Stimulated activated CD4-positive, alpha-beta T cell treated with anti-CD3 and anti-CD28 coated beads, TNF-alpha, amount 100 ng/mL, for 24 hours (primary cell): ENCODE data around the gene KRTAP10-6.
"Not testable (repeated sequence)": the region's sequence is repeated elsewhere in the genome, so short reads cannot be mapped to it uniquely, and the experiment has no call there.

Experiments
- DNase-seq, 3 experiments: peaks; one replicate each; pipeline ENCODE4 v3.0.0-alpha.2; 2020; ENCODE audit warnings: low read depth in 3 of 3

The KRTAP10-6 gene

DNA sequence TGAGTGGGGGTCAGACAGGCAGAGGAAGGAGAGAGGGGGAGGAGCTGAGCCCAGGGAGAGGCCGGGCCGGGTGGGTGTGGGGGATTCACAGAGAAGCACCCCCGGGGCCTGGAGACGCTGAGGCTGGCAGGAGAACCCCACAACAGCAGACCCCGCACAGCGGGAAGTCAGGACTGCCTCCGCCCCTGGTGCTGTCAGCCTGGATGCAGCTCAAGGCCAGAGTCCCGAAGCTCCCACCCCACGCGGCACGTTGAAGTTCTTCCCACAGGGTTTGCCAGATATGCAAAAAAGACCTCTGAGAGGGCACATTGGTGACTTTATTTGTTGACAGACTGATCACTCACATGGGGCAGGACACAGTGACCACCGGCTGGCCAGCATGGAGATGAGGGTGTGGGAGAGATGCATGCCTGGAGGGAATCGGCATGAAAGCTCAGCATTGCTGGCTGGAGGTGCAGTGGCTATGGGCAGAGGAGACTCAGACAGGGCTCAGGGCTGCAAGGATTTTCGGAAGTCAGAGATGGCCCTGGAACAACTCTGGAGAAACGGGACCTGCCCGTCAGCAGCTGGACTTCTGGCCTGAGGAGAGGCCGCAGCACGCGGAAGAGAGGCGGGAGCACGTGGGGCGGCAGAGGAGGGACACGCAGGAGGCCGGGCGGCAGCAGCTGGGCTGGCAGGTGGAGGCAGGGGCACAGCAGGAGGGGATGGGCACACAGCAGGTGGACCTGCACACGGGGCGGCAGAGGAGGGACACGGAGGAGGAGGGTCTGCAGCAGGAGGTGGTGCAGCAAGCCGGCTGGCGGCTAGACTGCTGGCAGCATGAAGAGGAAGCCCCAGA, 34.6 kb downstream of the KRTAP10-6 start:
- no peak for DNase-seq

DNA sequence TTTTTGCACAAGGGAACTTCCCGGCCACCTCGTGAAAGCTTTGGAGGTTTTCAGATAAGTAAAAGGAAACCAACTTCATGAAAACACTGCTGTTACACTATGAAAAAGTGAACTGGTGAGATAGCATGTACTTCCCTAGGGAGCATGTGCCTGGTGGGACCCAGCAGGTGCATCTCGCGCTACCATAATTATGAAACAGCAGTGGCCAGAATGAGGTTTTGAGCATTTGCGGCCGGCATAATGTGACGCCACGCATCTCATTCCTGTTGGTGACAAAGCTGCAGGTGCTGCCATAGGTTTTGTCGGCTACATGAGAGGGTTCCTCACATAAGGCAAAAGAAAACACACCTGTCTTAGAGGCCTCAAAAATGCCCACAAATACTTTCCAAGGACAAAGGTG, 35.4 kb downstream of the KRTAP10-6 start:
- DNase-seq: no peak

DNA sequence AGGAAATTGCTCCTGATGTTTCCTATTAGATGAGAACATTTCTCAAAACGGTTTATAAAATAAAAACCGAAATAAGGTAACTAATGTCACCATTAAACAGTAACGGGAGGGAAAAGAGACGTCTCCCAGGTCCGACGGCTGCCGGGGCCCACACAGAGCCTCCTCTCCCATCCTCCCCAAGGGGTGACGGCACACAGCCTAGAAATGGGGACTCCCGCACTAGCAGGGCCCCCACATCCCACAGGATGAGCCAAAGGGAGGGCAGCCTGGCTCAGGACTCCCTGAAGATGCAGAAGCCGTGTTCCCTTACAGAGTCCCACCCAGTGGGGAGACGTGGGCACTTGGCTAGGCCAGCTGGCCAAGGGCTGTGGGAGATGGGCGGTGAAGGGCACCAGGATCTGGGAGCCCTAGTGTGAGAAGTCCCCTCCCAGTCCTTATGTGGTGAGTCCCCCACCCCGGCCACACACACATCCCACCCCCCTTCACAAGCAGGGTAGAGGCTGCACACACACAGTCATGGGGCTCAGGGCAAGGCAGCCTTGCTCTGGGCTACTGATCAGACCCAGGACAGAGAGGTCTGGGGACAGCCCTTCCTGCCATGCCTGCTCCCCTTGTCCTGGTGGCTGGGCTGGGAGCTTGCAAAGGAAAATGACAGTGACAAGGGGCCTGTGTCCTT, 37.0 kb downstream of the KRTAP10-6 start:
- no peak for DNase-seq

DNA sequence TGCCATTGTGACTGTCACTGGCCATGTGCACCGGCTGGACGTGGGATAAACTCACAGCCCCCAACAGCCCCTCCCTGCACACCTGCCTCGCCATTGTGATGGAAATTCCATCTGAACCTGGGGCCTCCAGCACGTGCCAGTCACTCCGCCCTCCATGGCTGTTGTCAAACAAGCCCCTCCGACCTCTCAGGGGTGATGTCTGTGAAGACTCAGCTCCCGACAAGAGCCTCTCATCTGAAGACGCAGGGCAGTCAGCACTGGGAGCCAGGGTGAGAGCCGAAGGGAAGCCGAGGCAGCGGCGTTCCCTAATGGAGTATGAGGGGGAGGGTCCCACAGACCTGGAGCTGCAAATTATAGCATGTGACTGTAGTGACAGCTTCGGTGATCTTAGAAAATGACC, 39.6 kb downstream of the KRTAP10-6 start:
- DNase-seq: no peak

DNA sequence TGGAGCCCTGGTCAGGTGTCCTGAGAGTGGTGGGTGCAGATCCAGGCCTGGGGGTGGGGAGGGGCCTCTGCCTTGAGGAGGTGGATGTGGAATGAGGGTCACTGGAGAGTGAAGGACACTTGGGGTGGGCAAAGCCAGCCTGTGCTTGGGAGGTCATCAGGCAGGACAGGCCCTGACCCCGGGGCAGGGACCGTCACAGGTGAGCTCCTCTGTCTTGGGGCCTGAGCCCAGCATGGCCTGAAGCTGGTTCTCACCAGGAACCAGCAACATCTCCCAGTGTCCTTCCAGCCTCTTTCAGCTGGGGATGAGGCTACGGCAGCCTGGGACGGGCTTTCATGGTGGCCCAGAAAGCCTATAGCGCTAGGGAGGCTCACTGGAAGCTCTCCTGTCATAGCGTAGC, 40.2 kb downstream of the KRTAP10-6 start:
- DNase-seq: no peak

DNA sequence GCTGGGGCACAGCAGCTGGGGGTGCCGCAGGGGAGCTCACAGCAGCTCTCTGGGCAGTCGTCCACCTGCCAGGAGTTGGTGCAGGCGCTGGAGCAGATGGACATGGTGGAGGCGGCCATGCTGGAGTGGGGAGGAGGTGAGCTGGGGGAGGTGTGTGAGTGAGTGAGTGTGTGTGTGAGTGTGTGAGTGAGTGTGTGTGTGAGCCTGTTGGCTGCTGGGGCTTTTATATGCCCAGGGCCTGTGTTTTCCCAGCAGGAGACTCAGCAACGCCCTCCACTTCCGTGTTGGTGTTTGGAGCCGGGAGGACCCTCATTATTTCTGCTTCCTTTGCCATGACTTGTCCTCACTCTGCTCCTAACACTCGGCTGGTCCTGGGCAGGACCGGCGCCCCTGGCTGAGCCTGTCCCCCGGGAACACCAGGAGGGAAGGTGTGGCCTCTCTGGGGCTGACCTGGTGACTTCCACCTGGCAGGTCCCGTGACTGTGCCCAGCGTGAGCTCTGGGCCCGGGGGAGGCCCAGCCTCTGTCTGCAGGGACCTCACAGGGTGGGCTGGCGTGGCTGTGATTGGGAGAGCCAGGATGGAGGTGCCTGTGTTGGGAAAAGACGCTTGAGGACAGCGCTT, 40.9 kb downstream of the KRTAP10-6 start, which contains the start of gene KRTAP10-2:
KRTAP10-2 (minus strand) TSS at position 166 of the 622 bp plus-strand sequence; CDS start at position 119, 47 bp downstream.
- DNase-seq: no peak

DNA sequence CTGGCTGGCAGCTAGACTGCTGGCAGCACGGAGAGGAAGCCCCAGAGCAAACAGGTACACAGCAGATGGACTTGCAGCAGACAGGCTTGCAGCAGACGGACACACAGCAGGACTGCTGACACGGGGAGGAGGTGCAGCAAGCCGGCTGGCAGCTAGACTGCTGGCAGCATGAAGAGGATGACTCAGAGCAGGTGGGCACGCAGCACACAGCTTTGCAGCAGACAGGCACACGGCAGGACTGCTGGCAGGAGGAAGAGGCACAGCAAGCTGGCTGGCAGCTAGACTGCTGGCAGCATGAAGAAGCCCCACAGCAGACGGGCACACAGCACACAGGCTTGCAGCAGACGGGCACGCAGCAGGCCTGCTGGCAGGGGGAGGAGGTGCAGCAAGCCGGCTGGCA, 41.5 kb downstream of the KRTAP10-6 start:
- DNase-seq: no peak

DNA sequence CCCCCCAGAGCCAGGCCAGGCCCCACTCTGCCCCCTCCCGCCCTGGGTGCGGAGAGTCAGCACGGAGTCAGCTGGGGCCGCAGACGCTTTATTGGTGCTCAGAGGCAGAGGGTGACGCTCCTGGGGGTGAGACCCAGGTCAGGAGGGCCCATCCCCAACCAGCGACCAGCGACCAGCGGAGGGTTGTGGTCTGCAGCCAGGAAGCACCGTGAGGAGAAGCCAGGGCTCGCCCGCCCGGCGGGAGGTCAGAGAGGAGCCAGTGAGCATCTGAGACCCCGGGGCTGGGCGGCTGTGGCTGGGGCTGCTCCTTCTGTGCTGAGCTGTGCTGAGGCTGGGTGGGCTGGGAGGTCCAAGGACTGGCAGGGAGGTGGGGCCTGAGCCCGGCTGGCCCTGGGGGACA, 42.0 kb downstream of the KRTAP10-6 start:
- not testable (repeated sequence) for DNase-seq

DNA sequence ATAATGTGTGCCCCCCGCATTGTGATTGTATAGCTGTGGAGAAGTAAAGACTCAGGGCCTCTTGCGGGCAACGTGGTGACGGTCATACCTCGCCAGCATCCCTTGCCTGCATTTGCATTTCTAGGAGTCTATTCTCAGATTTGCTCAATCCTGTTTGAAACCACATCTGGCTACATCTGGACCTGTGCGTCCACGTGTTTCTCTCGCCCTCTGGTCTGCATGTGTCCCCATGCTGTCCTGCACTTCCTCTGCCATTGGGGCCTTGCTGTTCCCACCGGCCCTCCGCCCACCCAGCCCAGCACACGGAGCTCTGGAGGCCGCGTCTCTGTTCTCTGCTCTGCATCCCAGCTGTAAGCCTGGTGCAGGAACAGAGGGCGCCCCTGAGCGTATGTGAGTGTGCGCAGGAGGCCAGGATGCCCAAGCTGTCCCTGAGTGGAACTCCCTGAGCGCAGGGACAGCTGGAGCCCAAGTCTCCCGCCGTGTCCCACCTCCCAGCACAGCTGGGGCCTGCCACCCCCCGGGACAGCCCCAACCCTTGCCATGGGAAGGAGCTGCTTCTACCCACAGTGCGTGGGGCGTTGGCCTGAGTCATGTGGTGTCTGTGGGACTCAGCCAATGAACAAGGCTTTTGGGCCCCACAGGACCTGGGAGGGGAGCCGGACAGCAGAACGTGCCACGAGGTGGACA, 42.6 kb downstream of the KRTAP10-6 start:
- DNase-seq: no peak

DNA sequence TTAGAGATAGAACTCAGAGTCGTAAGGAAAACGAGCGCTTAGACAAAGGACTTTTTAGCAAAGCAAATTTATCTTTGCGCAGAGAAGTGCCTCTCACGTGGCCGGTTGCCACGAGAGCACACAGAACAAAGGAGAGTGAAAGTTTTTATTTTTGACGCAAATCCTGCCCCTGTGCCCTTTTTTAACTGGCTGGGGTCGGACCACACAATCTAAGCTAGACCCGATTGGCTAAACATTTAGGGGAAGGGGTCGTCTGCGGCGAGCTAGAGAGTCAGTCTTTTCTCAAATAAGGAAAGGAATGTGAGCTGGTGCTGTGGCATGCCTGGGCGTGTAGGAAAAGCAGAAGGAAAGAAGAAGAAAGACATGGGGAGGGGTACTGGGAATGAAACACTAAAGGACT, 43.4 kb downstream of the KRTAP10-6 start:
- no peak for DNase-seq

DNA sequence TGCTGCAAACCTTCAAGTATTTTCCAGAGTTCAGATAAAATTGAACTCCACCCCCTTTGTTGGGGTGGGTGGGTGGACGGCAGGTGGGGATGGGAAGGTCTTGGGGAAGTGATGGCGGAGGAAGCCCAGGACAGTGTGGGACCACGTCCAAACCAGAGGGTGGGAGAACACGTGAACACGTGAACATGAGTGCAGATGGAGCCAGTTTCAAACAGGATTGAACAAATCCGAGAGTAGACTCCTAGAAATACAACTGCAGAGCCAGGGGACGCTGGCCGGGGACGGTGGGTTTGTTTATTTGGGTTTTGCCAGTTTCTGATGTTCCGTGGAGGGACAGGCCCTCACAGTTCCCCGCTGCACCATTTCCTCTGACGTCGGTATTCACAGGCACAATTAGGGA, 43.9 kb downstream of the KRTAP10-6 start:
- DNase-seq: no peak

DNA sequence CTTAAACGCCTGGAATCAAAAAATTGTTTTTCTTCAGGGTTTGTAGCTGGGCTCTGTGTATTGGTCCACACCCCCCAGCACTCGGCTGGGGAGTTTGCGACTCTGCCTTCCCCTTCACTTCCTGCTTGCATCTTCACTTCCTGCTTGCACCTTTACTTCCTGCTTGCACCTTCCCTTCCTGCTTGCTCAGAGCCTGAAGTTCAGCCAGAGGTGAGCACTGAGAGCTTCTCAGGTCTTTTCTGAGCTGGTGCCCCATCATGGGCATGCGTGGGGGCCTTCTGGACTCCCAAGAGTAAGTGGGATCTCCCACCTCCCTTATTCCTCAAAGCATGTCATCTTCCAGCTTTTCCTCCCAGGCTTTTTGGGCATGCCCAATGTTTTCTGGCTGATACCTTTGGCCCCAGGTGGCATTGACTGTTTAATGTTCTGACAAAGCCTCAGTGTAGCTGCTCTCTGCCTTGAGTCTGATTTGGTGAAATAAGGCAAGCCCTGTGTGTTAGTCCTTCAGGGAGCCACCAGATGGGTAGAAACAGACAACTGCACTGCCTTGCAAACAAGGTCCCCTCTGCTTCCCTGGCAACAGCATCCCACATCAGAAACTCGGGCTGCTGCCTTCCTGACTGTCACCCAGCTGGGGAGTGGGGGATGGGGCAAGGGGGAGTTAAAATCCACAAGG, 44.5 kb downstream of the KRTAP10-6 start:
- DNase-seq: peak in 1 of 3 experiments; percentile 6

DNA sequence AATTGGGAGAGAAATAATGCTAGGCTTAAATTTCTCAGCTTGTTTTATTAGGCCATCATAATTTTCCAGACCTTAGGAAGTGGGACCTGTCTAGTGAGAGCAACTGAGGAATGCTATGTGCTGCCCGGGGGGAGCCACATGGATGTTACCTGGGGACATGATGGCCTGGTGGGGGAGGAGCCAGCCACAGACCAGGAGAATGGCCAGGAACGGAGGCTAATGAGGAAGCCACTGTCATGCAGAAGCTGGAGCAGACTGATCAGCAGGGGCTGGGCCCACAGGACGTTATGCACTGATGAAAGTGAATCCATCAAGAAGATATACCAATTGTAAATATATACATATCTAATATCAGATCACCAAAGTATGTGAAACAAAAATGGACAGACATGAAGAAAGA, 47.7 kb downstream of the KRTAP10-6 start:
- no peak for DNase-seq

DNA sequence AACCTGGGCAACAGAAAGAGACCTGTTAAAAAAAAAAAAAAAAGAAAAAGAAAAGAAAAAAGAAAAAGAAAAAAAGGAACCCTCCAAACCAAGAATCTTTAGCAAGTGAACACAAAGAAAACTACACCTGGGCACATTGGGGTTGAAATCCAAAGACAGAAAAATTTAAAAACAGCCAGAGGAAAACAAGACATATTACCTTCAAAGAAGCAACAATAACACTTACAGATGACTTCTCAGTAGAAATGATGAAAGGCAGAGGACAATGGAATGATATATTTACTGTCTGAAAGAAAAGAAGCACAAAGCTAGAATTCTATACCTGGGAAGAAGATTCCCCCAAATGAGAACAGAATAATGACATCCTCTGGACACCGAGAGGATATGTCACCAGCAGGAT, 49.6 kb downstream of the KRTAP10-6 start:
- no peak for DNase-seq
